H9 (cell line): ENCODE data around the gene MAST4. TPM values are rescaled to one million over a fixed set of nuclear protein-coding genes. Genes with fewer than 3 reads are reported as not detected.

ENCODE experiments used
- DNase-seq: peaks from one replicate; pipeline ENCODE4 v3.0.0-alpha.2; 2017
- H2AFZ ChIP-seq: one replicate; pipeline ENCODE4 v1.6.1; 2013; ENCODE audit warnings: mild to moderate bottlenecking, low read length, control low read depth, moderate library complexity
- H2AK5ac ChIP-seq: 2 replicates; pipeline ENCODE4 v1.6.1; 2013; ENCODE audit warnings: low read length, control low read depth, mixed read lengths; ENCODE audit not compliant: insufficient read length
- H2BK120ac ChIP-seq: one replicate; pipeline ENCODE4 v1.6.1; 2013; ENCODE audit warnings: low read depth, mild to moderate bottlenecking, low read length, control low read depth, inconsistent platforms; ENCODE audit not compliant: poor library complexity, severe bottlenecking
- H2BK12ac ChIP-seq: 2 replicates; pipeline ENCODE4 v1.6.1; 2013; ENCODE audit warnings: low read length, control low read depth, mixed read lengths, low read depth; ENCODE audit not compliant: insufficient read length
- H2BK15ac ChIP-seq: 2 replicates; pipeline ENCODE4 v1.6.1; 2013; ENCODE audit warnings: low read depth, low read length, control low read depth
- H2BK20ac ChIP-seq: one replicate; pipeline ENCODE4 v1.6.1; 2013; ENCODE audit warnings: low read depth, mild to moderate bottlenecking, low read length, control low read depth, inconsistent platforms; ENCODE audit not compliant: poor library complexity, severe bottlenecking
- H2BK5ac ChIP-seq: 2 replicates; pipeline ENCODE4 v1.6.1; 2013; ENCODE audit warnings: low read length, control low read depth, mixed read lengths; ENCODE audit not compliant: insufficient read length
- H3K14ac ChIP-seq: 2 replicates; pipeline ENCODE4 v1.6.1; 2013; ENCODE audit warnings: low read length, control low read depth; ENCODE audit not compliant: insufficient read depth
- H3K18ac ChIP-seq: 2 replicates; pipeline ENCODE4 v1.6.1; 2013; ENCODE audit warnings: low read depth, mild to moderate bottlenecking, mixed read lengths, low read length, control low read depth; ENCODE audit not compliant: insufficient read length
- H3K23ac ChIP-seq: 2 replicates; pipeline ENCODE4 v1.6.1; 2013; ENCODE audit warnings: low read length, control low read depth, mixed read lengths, low read depth; ENCODE audit not compliant: insufficient read length
- H3K23me2 ChIP-seq: 2 replicates; pipeline ENCODE4 v1.6.1; 2013; ENCODE audit warnings: low read depth, mild to moderate bottlenecking, mixed read lengths, low read length, control low read depth; ENCODE audit not compliant: insufficient read length, poor library complexity, severe bottlenecking
- H3K27ac ChIP-seq: 2 replicates; pipeline ENCODE4 v1.5.1; 2013; ENCODE audit warnings: low read length, control low read depth, mixed read lengths, low read depth; ENCODE audit not compliant: insufficient read length
- H3K27me3 ChIP-seq: 2 replicates; pipeline ENCODE4 v1.6.1; 2013; ENCODE audit warnings: low read length, control low read depth, inconsistent platforms; ENCODE audit not compliant: insufficient read depth
- H3K4ac ChIP-seq: 2 replicates; pipeline ENCODE4 v1.6.1; 2013; ENCODE audit warnings: low read depth, mild to moderate bottlenecking, control low read depth, inconsistent platforms, low read length, moderate library complexity
- H3K4me1 ChIP-seq: 2 replicates; pipeline ENCODE4 v1.6.1; 2013; ENCODE audit warnings: low read length, control low read depth, inconsistent platforms; ENCODE audit not compliant: insufficient read depth
- H3K4me2 ChIP-seq: 2 replicates; pipeline ENCODE4 v1.6.1; 2013; ENCODE audit warnings: low read length, control low read depth, mixed read lengths; ENCODE audit not compliant: insufficient read length, insufficient read depth
- H3K56ac ChIP-seq: 2 replicates; pipeline ENCODE4 v1.6.1; 2013; ENCODE audit warnings: low read depth, mild to moderate bottlenecking, mixed read lengths, low read length, control low read depth; ENCODE audit not compliant: insufficient read length
- H3K79me1 ChIP-seq: 2 replicates; pipeline ENCODE4 v1.6.1; 2013; ENCODE audit warnings: low read depth, mild to moderate bottlenecking, moderate library complexity, low read length, control low read depth, inconsistent platforms; ENCODE audit not compliant: insufficient read depth, poor library complexity, severe bottlenecking
- H3K79me2 ChIP-seq: 2 replicates; pipeline ENCODE4 v1.6.1; 2013; ENCODE audit warnings: low read length, control low read depth, inconsistent platforms; ENCODE audit not compliant: insufficient read depth
- H3K9ac ChIP-seq: 2 replicates; pipeline ENCODE4 v1.6.1; 2013; ENCODE audit warnings: low read length, control low read depth, mixed read lengths; ENCODE audit not compliant: insufficient read length; ENCODE audit errors: extremely low read depth
- H3K9me3 ChIP-seq: one replicate; pipeline ENCODE4 v1.6.1; 2013; ENCODE audit warnings: low read depth, low read length, inconsistent platforms; ENCODE audit not compliant: control insufficient read depth
- H3T11ph ChIP-seq: one replicate; pipeline ENCODE4 v1.6.1; 2013; ENCODE audit warnings: mild to moderate bottlenecking, low read length, control low read depth, inconsistent platforms
- H4K20me1 ChIP-seq: one replicate; pipeline ENCODE4 v1.6.1; 2013; ENCODE audit not compliant: control insufficient read depth, insufficient read length, insufficient read depth
- H4K5ac ChIP-seq: 2 replicates; pipeline ENCODE4 v1.6.1; 2013; ENCODE audit warnings: low read depth, mild to moderate bottlenecking, mixed read lengths, low read length, control low read depth; ENCODE audit not compliant: insufficient read length
- H4K8ac ChIP-seq: replicated peaks from 2 replicates; pipeline ENCODE4 v1.6.1; 2013; ENCODE audit warnings: low read length, control low read depth, mixed read lengths, low read depth; ENCODE audit not compliant: insufficient read length
- H4K91ac ChIP-seq: 2 replicates; pipeline ENCODE4 v1.6.1; 2013; ENCODE audit warnings: low read depth, mild to moderate bottlenecking, moderate library complexity, mixed read lengths, low read length, control low read depth; ENCODE audit not compliant: insufficient read length
- H3K27ac Mint-ChIP-seq, 3 experiments: 2 replicates in 2 of 3; 3 replicates in 1 of 3; pipeline ENCODE4 v1.8.0; 2020 to 2021; ENCODE audit warnings: mixed read lengths in 3 of 3, mild to moderate bottlenecking in 1 of 3, moderate library complexity in 1 of 3
- H3K27me3 Mint-ChIP-seq: 2 replicates; pipeline ENCODE4 v1.8.0; 2021; ENCODE audit warnings: low read depth, mild to moderate bottlenecking, moderate library complexity, mixed read lengths
- H3K36me3 Mint-ChIP-seq, 3 experiments: 2 replicates in 2 of 3; 3 replicates in 1 of 3; pipeline ENCODE4 v1.8.0; 2020 to 2021; ENCODE audit warnings: low read depth in 3 of 3, mixed read lengths in 3 of 3; ENCODE audit not compliant: insufficient read depth in 1 of 3
- H3K4me1 Mint-ChIP-seq, 2 experiments: 2 replicates each; pipeline ENCODE4 v1.8.0; 2020; ENCODE audit warnings: mixed read lengths in 2 of 2
- H3K4me3 Mint-ChIP-seq, 2 experiments: 2 replicates in 1 of 2; 3 replicates in 1 of 2; pipeline ENCODE4 v1.8.0; 2020 to 2021; ENCODE audit warnings: mild to moderate bottlenecking in 2 of 2, mixed read lengths in 2 of 2, moderate library complexity in 1 of 2
- H3K9me3 Mint-ChIP-seq, 2 experiments: 2 replicates in 1 of 2; 3 replicates in 1 of 2; pipeline ENCODE4 v1.8.0; 2020; ENCODE audit warnings: mild to moderate bottlenecking in 2 of 2, mixed read lengths in 2 of 2, moderate library complexity in 1 of 2
- CTCF ChIP-seq: fragments of 200-600 bp; sonication (generic); conservative IDR thresholded peaks from 3 replicates; pipeline ENCODE4 v1.8.0; 2021; ENCODE audit warnings: antibody characterized with exemption, mild to moderate bottlenecking
- total RNA-seq: library from RNA; stranded (reverse); gene quantifications from 2 replicates; pipeline ENCODE4 v1.2.1, GENCODE V29; 2021

Gene MAST4
- total RNA-seq, 1 experiment from 2014 or later, result 3.7 TPM

- no peak overlapping the region for H2AFZ ChIP-seq
- no peak overlapping the region for H3K56ac ChIP-seq
- no peak overlapping the region for H4K5ac ChIP-seq
- no peak overlapping the region for H3T11ph ChIP-seq
- H3K79me2 ChIP-seq, result no peaks in the 10 kb centered on the region
- no peak overlapping the region for H3K9ac ChIP-seq
- H3K27me3 ChIP-seq, result no peaks in the 10 kb centered on the region
- H3K4me2 ChIP-seq, result no peak overlapping the region
- H3K27ac ChIP-seq, result no peak overlapping the region
- no peaks in the 10 kb centered on the region for H3K4me1 ChIP-seq
- H2BK5ac ChIP-seq, result no peak overlapping the region
- H3K4ac ChIP-seq, result no peak overlapping the region
- no peaks in the 10 kb centered on the region for H3K23me2 ChIP-seq
- Mint-ChIP-seq H3K4me3 (no peak overlapping the region), H3K27ac (no peak overlapping the region), H3K4me1 (no peaks in the 10 kb centered on the region), H3K36me3 (no peaks in the 10 kb centered on the region), H3K27me3 (no peaks in the 10 kb centered on the region), H3K9me3 (no peaks in the 10 kb centered on the region; a peak in 1 of 5 replicates)
- no peak for DNase-seq
- H3K79me1 ChIP-seq, result no peaks in the 10 kb centered on the region
- H2BK12ac ChIP-seq, result no peak overlapping the region
- H2BK15ac ChIP-seq, result no peak overlapping the region
- no peak overlapping the region for H2AK5ac ChIP-seq
- H3K18ac ChIP-seq, result no peak overlapping the region
- no peak overlapping the region for H2BK120ac ChIP-seq
- no peak overlapping the region for H4K91ac ChIP-seq
- no peak overlapping the region for H3K14ac ChIP-seq
- TF ChIP-seq CTCF, result no peak
- no peaks in the 10 kb centered on the region for H3K9me3 ChIP-seq
- H3K23ac ChIP-seq, result no peak overlapping the region
- H4K20me1 ChIP-seq, result no peaks in the 10 kb centered on the region
- no peak overlapping the region for H4K8ac ChIP-seq
- H2BK20ac ChIP-seq, result no peak overlapping the region
Measured at GRCh38 chr5:66923922-66924321, 327.7 kb downstream of the MAST4 start.
